ENCODE measurements around the gene ZDHHC13. TPM values are rescaled to one million over a fixed set of nuclear protein-coding genes. Genes with fewer than 3 reads are reported as not detected.

The ZDHHC13 gene
- total and polyA plus RNA-seq, 2 of the 4 experiments (the other 2 are of a cell fraction), result 7.2 to 15.1 TPM

DNA sequence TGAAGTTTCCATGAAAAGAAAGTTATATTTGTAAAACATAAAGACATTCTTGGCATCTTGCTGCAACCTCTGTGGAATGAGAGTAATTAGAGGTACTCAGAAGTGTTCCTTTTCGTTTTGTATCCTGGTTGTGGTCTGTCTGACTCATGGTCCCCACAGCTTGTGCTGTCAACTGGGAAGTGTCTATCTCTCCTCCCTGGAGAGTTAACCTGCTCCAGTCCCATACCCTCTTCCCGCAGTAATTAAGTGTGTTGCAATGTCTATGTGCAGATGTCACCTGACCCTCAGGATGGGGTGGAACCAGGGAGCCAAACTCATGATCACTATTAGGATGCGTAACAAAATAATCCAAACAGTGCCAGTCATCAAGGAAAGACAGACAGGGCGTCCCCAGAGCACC lies 23.0 kb upstream of the ZDHHC13 start:
- H3K14ac ChIP-seq (replicated peaks; ENCODE audit: low read depth, low read length), result no peak overlapping the region
- in situ Hi-C loops (cut with MboI; ENCODE audit: low sequenced_read_pairs) (loop anchor here (25.0 kb wide), 1 partner anchor 668 kb away; no protein-coding TSS in a partner anchor), dilution Hi-C loops (cut with HindIII; ENCODE audit: low sequenced_read_pairs, unreplicated experiment) (no loop called here), intact Hi-C loops (cut with micrococcal nuclease) (no loop called here)
- H4K5ac ChIP-seq (ENCODE audit: low read depth, low read length), result no peak overlapping the region
- no peak overlapping the region for H3K4me3 ChIP-seq (ENCODE audit: insufficient read depth, low read depth, low read length)
- no peak overlapping the region for H3K56ac ChIP-seq (ENCODE audit: extremely low read depth, insufficient read depth, low read length)
- H2BK15ac ChIP-seq (ENCODE audit: low read depth, low read length), result no peak overlapping the region
- no peak for TF ChIP-seq CEBPB (IDR thresholded peaks at IDR 0.05; ENCODE audit: low read depth, low read length)
- TF ChIP-seq SMC3 (IDR thresholded peaks at IDR 0.05; ENCODE audit: low read depth, low read length), result no peak
- H3K4me2 ChIP-seq (ENCODE audit: low read depth, low read length), result no peak overlapping the region
- no peaks in the 10 kb centered on the region for H3K79me1 ChIP-seq (ENCODE audit: low read depth in 1 of 2, low read length in 2 of 2)
- no peak overlapping the region for H3K9ac ChIP-seq (ENCODE audit: low read depth, low read length)
- WGBS, 2 experiments (ENCODE audit: extremely low coverage in 2 of 2, insufficient read length in 1 of 2), result no CpG with 5 or more reads among the region's 4 CpGs
- no TSS peak for BruUV-seq (replicated peaks)
- ChIA-PET CTCF (interaction anchor here (1.2 kb wide), 1 partner anchor 17 kb away, joined by 6 read pairs; no protein-coding TSS in a partner anchor), POLR2A (ENCODE audit: unreplicated experiment) (no interaction called here)
- no peak overlapping the region for H3K4ac ChIP-seq (ENCODE audit: low read depth, low read length)
- no peak overlapping the region for H3K18ac ChIP-seq (ENCODE audit: low read depth, low read length)
- no peak overlapping the region for H2AK9ac ChIP-seq (replicated peaks; ENCODE audit: low read depth, low read length, poor library complexity)
- no peak overlapping the region for H2BK20ac ChIP-seq (ENCODE audit: low read depth, low read length)
- H3K9me3 ChIP-seq (ENCODE audit: control insufficient read depth, insufficient read depth, low read length), result no peaks in the 10 kb centered on the region
- H3K27me3 ChIP-seq (ENCODE audit: control insufficient read depth, insufficient read depth, low read length), result peaks cover 10% of the 10 kb centered on the region
- ATAC-seq (ENCODE audit: low read depth) (no peak), DNase-seq (no peak)
- H3K4me1 ChIP-seq (ENCODE audit: control insufficient read depth, insufficient read depth, low read length), result no peaks in the 10 kb centered on the region
- H4K20me1 ChIP-seq (ENCODE audit: insufficient read depth, low read length), result no peaks in the 10 kb centered on the region
- H3K36me3 ChIP-seq (ENCODE audit: control insufficient read depth, insufficient read depth, low read length), result no peaks in the 10 kb centered on the region
- no peak overlapping the region for H3K23ac ChIP-seq (ENCODE audit: low read depth, low read length)
- H2AK5ac ChIP-seq (ENCODE audit: low read depth, low read length), result no peak overlapping the region
- no peak overlapping the region for H4K91ac ChIP-seq (ENCODE audit: insufficient read depth, low read depth, low read length)
- H2AFZ ChIP-seq (replicated peaks; ENCODE audit: low read length, poor library complexity), result no peak overlapping the region
- no peaks in the 10 kb centered on the region for H3K9me1 ChIP-seq (ENCODE audit: insufficient read depth, low read length)
- no peak overlapping the region for H2BK5ac ChIP-seq (ENCODE audit: low read depth, low read length, poor library complexity, severe bottlenecking)
- H3K27ac ChIP-seq (ENCODE audit: insufficient read depth, low read length), result no peak overlapping the region
- H2BK120ac ChIP-seq (ENCODE audit: low read depth, low read length), result no peak overlapping the region
- no peak overlapping the region for H4K8ac ChIP-seq (ENCODE audit: low read depth in 2 of 2, low read length in 2 of 2)
